PC-3 (cell line): ENCODE measurements around the gene MAP1S. TPM values are rescaled to one million over a fixed set of nuclear protein-coding genes. Genes with fewer than 3 reads are reported as not detected.
A peak's percentile ranks its signal among the peaks of the same experiment; 100 is the strongest.

Experiments used
- ATAC-seq: fragments of 200-7000 bp; cut with Tn5 transposase; 2 replicates; pipeline ENCODE4 v1.9.1; 2020; ENCODE audit warnings: mild to moderate bottlenecking, moderate library complexity
- BruUV-seq: library from RNA; stranded (reverse); fragments of 400-500 nt; replicated peaks from 2 replicates; lab custom pipeline; 2021; lab: Mats Ljungman, UMichigan
- CTCF ChIA-PET: fragments of 300-600 bp; sonication (Branson Sonifier 250); formaldehyde crosslinking; loops from one replicate; lab custom pipeline; 2022; ENCODE audit warnings: antibody characterized with exemption; lab: Charles Lee
- POLR2A ChIA-PET: fragments of 300-600 bp; sonication (Branson Sonifier 250); formaldehyde crosslinking; loops from one replicate; lab custom pipeline; 2022; ENCODE audit warnings: antibody characterized with exemption; ENCODE audit not compliant: unreplicated experiment; lab: Charles Lee
- DNase-seq: peaks from one replicate; pipeline ENCODE4 v3.0.0-alpha.2; 2015
- H2AFZ ChIP-seq: fragments of 300-600 bp; sonication (generic); 2 replicates; pipeline ENCODE4 v1.6.0; 2016; ENCODE audit warnings: antibody characterized with exemption, low read length
- H3F3A ChIP-seq: fragments of 300-600 bp; sonication (generic); one replicate; pipeline ENCODE4 v1.6.0; 2017; ENCODE audit warnings: antibody characterized with exemption, low read length, control low read depth, mild to moderate bottlenecking; ENCODE audit not compliant: unreplicated experiment
- H3K27ac ChIP-seq: fragments of 300-600 bp; sonication (generic); 2 replicates; pipeline ENCODE4 v1.5.1; 2016; ENCODE audit warnings: mild to moderate bottlenecking, low read length
- H3K27me3 ChIP-seq: fragments of 300-600 bp; sonication (generic); 2 replicates; pipeline ENCODE4 v1.6.1; 2016; ENCODE audit warnings: low read length, mixed read lengths
- H3K36me3 ChIP-seq: fragments of 300-600 bp; sonication (generic); 2 replicates; pipeline ENCODE4 v1.6.1; 2016; ENCODE audit warnings: low read depth, mixed run types, low read length, mixed read lengths
- H3K4me1 ChIP-seq: fragments of 300-600 bp; sonication (generic); 2 replicates; pipeline ENCODE4 v1.5.1; 2016; ENCODE audit warnings: low read length; ENCODE audit not compliant: insufficient read depth
- H3K4me2 ChIP-seq: fragments of 300-600 bp; sonication (generic); 2 replicates; pipeline ENCODE4 v1.6.0; 2016; ENCODE audit warnings: low read length
- H3K4me3 ChIP-seq: fragments of 300-600 bp; sonication (generic); 2 replicates; pipeline ENCODE4 v1.5.1; 2016; ENCODE audit warnings: mild to moderate bottlenecking, low read length, mixed read lengths
- H3K79me2 ChIP-seq: fragments of 300-600 bp; sonication (generic); 2 replicates; pipeline ENCODE4 v1.6.1; 2017; ENCODE audit warnings: low read length, mixed read lengths
- H3K9ac ChIP-seq: fragments of 300-600 bp; sonication (generic); 2 replicates; pipeline ENCODE4 v1.6.0; 2016; ENCODE audit warnings: mild to moderate bottlenecking, low read length
- H3K9me2 ChIP-seq: fragments of 300-600 bp; sonication (generic); replicated peaks from 2 replicates; pipeline ENCODE4 v1.6.1; 2016; ENCODE audit warnings: mixed run types, low read length, mixed read lengths
- H3K9me3 ChIP-seq: fragments of 300-600 bp; sonication (generic); 2 replicates; pipeline ENCODE4 v1.6.1; 2016; ENCODE audit warnings: low read length, mixed read lengths
- H4K20me1 ChIP-seq: fragments of 300-600 bp; sonication (generic); 2 replicates; pipeline ENCODE4 v1.6.1; 2016; ENCODE audit warnings: low read length, mixed read lengths
- EZH2 ChIP-seq: fragments of 300-600 bp; sonication (generic); IDR thresholded peaks from one replicate; pipeline ENCODE4 v1.6.1; 2017; ENCODE audit warnings: antibody characterized with exemption, mild to moderate bottlenecking, low read length; ENCODE audit not compliant: unreplicated experiment
- EZH2phosphoT487 ChIP-seq: fragments of 300-600 bp; sonication (generic); IDR thresholded peaks from 2 replicates; pipeline ENCODE4 v1.6.1; 2018; ENCODE audit warnings: mild to moderate bottlenecking, antibody characterized with exemption, low read length, borderline replicate concordance
- intact Hi-C: fragments of 100-400 bp; cut with micrococcal nuclease; formaldehyde crosslinking; loops from 2 replicates; pipeline ENCODE4 v1.9.0; 2023
- total RNA-seq: library from RNA; depleted of rRNA; stranded (reverse); fragments of >200 nt; gene quantifications from 2 replicates; pipeline ENCODE4 v1.2.3, GENCODE V29; 2014
- TF ChIP-seq, protein P1 (sequence below): fragments of 300-600 bp; sonication (generic); conservative IDR thresholded peaks from 2 replicates; pipeline ENCODE4 v1.5.1; 2017; ENCODE audit warnings: antibody characterized with exemption, low read depth, mild to moderate bottlenecking, low read length

MAP1S gene
- total RNA-seq, 1 experiment from 2014 or later: 25.4 TPM

DNA sequence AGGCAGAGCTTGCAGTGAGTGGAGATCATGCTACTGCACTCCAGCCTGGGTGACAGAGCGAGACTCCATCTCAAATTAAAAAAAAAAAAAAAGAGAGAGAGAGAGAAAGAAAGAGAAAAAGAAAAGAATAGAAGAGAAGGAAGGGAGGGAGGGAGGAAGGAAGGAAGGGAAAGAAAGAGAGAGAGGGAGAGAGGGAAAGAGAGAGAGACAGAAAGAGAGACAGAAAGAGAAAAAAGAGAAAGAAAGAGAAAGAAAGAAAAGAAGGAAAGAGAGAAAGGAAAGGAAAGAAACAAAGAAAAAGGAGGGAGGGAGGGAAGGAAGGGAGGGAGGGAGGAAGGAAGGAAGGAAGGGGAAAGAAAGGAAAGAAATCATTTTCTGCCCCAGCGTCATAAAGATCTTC, 24.1 kb upstream of the MAP1S start:
- Histone ChIP-seq H3K9ac (no peak overlapping the region), H3K27ac (no peak overlapping the region), H3K27me3 (peaks cover 32% of the 10 kb centered on the region), H3K9me3 (no peaks in the 10 kb centered on the region), H3K4me1 (no peaks in the 10 kb centered on the region), H3K36me3 (no peaks in the 10 kb centered on the region), H3K9me2 (no peaks in the 10 kb centered on the region), H3K4me3 (no peak overlapping the region), H3K79me2 (no peaks in the 10 kb centered on the region), H4K20me1 (no peaks in the 10 kb centered on the region), H3K4me2 (no peak overlapping the region), H3F3A (no peaks in the 10 kb centered on the region), H2AFZ (no peak overlapping the region)
- DNase-seq (no peak), ATAC-seq (no peak)
- intact Hi-C loops: no loop called here
- no TSS peak for BruUV-seq
- POLR2A ChIA-PET: no interaction called here
- CTCF ChIA-PET: no interaction called here
- TF ChIP-seq EZH2phosphoT487 (no peak), EZH2 (no peak)
- TF ChIP-seq, protein P1, sequence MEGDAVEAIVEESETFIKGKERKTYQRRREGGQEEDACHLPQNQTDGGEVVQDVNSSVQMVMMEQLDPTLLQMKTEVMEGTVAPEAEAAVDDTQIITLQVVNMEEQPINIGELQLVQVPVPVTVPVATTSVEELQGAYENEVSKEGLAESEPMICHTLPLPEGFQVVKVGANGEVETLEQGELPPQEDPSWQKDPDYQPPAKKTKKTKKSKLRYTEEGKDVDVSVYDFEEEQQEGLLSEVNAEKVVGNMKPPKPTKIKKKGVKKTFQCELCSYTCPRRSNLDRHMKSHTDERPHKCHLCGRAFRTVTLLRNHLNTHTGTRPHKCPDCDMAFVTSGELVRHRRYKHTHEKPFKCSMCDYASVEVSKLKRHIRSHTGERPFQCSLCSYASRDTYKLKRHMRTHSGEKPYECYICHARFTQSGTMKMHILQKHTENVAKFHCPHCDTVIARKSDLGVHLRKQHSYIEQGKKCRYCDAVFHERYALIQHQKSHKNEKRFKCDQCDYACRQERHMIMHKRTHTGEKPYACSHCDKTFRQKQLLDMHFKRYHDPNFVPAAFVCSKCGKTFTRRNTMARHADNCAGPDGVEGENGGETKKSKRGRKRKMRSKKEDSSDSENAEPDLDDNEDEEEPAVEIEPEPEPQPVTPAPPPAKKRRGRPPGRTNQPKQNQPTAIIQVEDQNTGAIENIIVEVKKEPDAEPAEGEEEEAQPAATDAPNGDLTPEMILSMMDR: no peak

DNA sequence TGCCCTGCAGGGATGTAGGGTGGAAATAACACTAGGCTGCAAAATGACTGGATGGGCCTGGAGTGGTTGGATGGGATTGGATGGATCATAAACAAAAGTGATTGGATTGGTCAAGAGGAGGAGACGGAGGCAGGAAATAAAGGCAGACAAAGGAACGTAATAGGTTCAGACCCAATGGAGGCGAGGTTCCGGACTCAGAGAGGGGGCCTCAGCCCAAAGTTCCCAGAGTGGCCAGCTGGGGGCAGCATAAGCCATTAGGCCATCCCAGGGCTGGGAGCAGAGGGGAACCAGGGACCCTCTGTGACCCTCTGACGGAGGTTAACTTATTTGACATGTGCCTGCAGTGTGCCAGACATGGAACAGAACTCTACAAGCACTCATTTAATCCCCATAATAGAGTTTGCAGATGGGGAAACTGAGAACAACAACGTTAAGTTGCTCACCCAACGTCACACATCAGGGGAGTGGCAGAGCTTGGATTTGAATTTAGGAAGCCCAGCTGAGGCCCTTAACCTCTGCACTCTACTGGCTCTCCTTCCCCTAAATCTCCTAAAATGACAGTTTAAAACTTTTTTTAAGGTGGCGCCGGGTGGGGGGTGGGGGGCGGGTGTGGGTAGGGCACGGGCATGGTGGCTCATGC, 15.3 kb upstream of the MAP1S start:
- Histone ChIP-seq H3K36me3 (no peaks in the 10 kb centered on the region), H3F3A (no peaks in the 10 kb centered on the region), H3K9me2 (no peaks in the 10 kb centered on the region), H3K9me3 (no peaks in the 10 kb centered on the region), H3K4me2 (no peak overlapping the region), H2AFZ (no peak overlapping the region), H3K4me3 (no peak overlapping the region), H3K9ac (no peak overlapping the region), H3K4me1 (no peaks in the 10 kb centered on the region), H3K27me3 (0 out of 2 replicates have a peak, but pooled peaks cover 2% of the 10 kb centered on the region), H3K79me2 (no peaks in the 10 kb centered on the region), H3K27ac (no peak overlapping the region), H4K20me1 (no peaks in the 10 kb centered on the region)
- peak; percentile 52 for DNase-seq
- TF ChIP-seq, protein P1: peak; percentile 80
- TF ChIP-seq EZH2phosphoT487 (no peak), EZH2 (no peak)
- intact Hi-C loops: loop anchor here (1.0 kb wide), 1 partner anchor 62 kb away; no protein-coding TSS in a partner anchor
- POLR2A ChIA-PET: no interaction called here
- CTCF ChIA-PET: no interaction called here
- BruUV-seq: no TSS peak
- peak; percentile 45; the same call in 1 of the 2 replicates for ATAC-seq

DNA sequence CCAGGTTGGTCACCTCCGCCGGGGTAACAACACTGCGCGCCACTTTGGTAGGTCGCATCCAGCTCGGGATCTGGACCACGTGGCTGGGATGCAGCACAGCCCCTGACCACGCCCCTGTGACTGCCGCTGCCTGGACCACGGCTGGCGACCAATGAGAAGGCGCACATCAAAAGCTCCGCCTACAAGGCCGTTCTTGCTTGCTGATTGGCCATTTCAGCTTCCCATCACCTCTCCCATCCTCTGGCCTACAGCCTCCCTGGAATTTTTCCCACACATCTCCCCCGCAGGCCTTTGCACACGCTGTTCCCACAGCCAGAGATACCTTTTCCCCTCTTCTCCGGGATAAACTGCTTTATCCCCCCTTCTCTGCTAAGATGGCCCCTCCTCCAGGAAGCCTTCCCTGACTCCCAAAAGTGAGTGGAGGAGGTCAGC, 12.5 kb upstream of the MAP1S start:
- no peaks in the 10 kb centered on the region for H3K36me3 ChIP-seq
- H3K9me2 ChIP-seq: no peaks in the 10 kb centered on the region
- H3K27ac ChIP-seq: no peak overlapping the region
- ChIA-PET POLR2A (no interaction called here), CTCF (no interaction called here)
- DNase-seq (no peak), ATAC-seq (no peak)
- H4K20me1 ChIP-seq: no peaks in the 10 kb centered on the region
- H2AFZ ChIP-seq: no peak overlapping the region
- H3K4me1 ChIP-seq: no peaks in the 10 kb centered on the region
- TF ChIP-seq, protein P1: no peak
- no peak for TF ChIP-seq EZH2
- H3K4me2 ChIP-seq: no peak overlapping the region
- intact Hi-C loops: no loop called here
- H3K9ac ChIP-seq: no peak overlapping the region
- no peaks in the 10 kb centered on the region for H3K27me3 ChIP-seq
- H3K79me2 ChIP-seq: no peaks in the 10 kb centered on the region
- no TSS peak for BruUV-seq
- H3K4me3 ChIP-seq: no peak overlapping the region
- no peaks in the 10 kb centered on the region for H3K9me3 ChIP-seq
- H3F3A ChIP-seq: no peaks in the 10 kb centered on the region
